ENCODE measurements around the gene RARB.
A peak's percentile ranks its signal among the peaks of the same experiment; 100 is the strongest.

The RARB gene

DNA sequence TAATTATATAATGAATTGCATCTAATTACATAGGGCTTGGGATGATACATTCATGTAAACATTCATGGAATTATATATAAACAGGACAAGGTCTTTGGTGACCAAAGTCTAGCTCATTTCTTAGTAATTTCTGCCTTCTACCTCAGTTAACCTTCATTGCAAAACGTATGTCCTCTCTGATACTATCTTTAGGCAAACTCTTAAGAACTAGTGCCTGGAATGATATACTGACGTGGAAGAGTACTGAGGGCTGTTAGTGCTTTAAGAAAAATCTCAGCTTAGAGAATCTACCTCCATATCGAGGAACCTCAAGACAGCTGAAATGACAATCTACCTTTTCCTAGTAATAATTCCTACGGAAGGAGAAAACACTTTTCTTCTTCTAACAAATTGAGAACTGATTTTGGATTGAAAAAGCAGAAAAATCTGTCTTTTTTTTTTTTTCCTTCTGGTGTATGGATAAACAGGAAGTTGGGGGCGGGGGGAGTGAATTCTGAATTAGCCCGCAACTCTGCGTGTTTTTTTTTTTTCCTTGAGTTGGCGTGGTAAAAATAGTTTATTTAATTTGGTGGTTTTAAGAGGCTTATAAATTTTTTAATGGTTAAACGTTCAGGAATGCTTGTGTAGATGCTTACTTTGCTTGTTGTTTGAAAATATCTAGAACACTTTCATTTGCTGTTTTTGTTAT is 43.2 kb downstream of the RARB start:
- DNase-seq: no peak

DNA sequence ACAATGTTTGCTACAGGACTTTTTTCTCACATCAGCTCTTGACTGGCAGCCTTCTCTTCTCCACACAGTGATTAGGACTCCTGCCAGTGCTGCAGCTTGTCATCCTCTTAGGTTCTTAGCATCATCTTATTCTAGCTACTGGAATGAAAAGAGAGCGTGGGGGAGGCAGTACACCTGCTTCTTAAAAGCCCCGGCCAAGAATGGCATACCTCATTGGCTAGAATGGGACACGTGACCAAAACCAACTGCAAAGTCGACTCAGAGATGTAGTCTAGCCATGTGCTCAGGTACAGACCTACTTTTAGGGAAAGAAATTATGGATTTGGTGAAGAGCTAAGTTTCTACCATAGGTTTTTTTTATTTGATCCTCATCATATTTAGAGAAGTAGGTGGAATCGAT is 44.1 kb downstream of the RARB start:
- no peak for DNase-seq

DNA sequence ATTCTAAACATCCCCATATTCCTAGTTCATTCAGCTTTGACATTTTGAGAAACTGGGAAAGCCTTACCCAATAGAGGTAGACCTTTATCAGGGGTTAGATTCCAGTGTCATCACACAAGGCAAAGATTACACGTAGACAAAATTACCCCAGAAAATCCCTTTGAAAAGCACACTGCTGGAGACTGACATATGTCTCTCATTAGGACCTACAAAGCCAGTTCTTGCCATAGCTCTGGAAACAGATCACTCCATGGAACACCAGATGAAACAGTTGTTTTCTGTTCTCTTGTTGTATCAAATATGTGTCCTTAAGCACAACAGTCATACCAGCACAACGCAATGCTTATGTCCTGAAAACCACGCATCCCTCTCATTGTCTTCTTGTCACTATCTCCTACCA is 44.7 kb downstream of the RARB start:
- no peak for DNase-seq

DNA sequence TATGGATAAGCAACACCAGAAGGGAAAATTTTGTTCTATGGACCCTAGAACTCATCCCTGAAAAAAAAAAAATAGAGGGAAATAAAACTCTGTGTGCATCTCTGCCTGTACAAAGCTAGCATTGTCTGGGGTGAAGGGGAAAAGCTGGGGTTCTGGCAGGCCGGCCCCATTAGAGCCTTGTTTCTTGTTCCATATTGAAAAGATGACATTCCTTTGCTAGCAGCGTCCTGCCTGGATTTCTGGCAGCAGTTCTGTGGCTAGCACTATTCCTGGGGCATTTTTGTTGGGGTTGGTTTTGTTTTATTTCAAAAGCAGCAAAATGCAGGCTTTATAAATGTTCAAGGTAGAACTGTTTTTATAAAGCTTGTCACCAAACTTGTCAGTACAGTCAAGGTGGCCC is 45.2 kb downstream of the RARB start:
- DNase-seq: peak in 20 of 56 donors; percentile 8 to 49 (median 24)

DNA sequence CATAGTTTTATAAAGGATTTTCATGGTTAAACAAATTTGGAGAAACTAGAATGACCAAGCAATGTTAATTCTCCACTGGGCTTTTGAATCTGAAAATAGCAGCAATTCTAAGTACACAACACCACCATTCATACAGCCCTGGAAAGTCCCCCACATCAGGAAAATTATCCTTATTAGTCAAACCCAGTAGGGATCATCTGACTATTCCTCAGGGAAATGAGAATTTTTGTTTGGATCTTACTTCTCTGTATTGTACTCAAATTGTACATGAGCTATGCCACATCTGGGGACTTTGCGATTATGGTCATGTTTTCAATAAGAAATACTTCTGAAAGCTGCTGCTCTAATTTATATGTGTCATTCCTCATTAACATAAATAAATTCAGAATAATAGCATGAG is 46.0 kb downstream of the RARB start:
- no peak for DNase-seq

DNA sequence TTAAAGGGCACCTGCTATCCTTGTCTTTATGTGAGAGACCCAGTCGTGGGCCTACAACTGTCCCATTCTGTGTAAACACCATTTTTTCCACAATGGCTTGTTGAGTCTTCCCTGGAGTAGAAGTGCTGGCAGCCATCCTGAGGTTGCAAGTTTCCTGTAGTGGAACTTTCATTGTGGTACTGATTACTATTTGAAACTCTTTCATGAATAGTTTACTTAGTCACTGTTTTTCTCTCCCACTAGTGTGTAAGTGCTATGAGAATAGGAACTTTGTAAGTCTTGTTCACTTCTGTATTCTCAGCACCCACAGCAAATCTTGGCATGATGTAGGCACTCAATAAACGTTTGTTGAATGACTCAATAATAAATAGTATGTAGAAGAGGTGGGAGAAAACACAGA is 48.6 kb downstream of the RARB start:
- DNase-seq: no peak

DNA sequence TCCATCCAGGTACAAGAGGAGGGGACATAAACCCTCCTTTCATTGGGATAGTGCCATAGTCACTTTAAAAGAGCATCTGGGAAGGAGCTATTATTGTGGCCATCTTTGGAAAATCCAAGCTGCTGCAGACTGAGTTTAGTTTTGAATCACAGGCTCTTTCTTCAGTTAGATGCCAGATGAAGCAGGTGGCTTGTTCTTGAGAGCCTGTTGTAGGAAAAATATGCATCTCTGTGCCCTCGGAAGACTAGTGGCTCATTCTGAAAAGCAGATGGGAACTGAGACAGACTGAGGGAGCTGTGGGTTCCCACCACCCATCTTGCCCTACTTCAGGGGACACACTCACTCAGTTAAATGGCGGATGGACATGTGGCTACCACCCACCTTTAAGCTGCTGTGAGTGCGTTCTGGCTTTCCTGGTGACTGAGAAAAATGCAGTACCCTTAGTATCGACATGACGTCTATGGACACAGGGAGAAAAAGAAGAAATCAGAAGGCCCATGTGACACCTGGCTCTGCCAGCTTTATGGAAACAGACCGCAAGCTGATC is 50.2 kb downstream of the RARB start:
- DNase-seq: peak in 6 of 56 donors; percentile 13 to 43 (median 19)

DNA sequence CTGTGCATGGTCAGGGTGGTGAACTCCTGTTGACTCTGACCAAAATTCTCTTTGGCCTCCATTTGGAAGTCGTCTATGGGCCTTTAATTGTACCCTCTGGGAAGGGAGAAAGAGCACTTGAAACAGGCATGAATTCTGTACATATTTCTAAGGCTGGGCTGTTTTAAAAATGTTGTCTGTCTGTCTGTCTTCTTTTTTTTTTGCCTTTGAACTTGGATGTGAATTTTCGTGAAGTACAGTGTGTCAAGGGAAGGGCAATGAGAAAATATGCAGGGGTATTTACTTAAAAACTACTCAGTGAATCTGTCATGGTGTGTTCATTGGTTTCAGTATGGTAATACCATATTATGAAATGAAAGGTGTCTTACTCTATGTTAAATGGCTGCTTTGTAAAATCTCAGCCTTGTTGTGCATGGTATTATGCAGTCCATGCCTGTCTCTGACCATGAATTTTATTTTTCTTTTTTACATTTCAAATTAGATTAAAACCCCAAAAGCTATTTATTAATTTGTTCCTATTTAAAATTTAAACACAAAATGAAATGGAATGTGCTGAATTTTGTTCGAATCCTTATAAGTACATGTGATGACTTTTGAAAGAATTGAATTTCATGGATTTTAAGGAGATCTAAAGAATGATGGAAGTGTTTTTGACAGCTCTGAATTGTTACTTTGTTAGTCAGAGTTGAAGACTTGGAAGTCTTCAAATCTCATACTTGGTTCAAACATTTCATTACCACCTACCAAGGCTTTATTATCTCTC is 51.1 kb downstream of the RARB start:
- no peak for DNase-seq

DNA sequence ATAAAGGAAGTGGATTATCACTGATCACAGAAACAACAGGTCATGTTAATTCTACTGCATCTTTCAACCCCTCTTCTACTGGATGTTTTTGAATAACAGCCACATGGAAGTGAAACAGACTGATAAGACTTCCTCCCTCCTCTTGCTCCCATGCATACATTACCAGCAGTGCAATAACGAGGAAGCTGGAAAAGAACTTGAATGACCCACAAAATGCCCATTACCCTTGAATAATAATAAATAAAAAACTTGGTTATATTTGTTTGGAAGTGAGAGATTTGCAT is 51.6 kb downstream of the RARB start:
- no peak for DNase-seq

DNA sequence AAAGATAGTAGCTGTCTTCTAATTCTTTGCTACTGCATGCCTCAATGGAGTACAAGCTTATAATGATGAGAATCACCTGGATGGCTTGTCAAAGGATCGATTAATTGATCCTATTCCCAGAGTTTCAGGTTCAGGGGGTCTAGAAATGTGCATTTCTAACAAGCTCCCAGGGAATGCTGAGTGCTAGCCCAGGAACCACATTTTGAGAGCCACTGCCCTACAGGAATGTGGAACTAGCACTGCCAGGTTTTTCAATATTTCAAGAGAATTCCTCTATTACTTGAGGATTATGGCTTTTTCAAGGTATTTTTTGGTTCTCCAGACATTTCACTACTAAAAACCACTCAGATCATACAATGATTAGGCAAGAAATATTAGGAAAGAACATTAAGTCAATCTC is 52.7 kb downstream of the RARB start:
- DNase-seq: no peak

DNA sequence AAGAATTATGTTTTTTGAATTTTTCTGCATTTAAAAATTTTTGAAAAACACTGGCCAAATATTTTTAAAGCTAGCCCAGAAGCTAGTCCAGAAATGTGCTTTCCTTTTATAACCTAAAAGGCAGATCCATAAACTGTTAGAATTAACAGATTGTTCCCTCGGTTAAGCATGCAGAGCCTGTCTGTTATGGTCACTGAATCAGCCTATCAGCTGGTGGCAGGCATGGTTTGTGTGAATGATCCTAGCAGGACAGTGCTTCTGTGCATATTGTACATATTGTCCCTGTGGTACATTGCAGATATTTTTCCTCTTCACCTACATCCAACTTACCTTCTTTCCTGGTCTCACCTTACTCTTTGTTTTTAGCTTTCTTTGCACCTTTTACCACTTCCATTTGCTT is 53.3 kb downstream of the RARB start:
- no peak for DNase-seq

DNA sequence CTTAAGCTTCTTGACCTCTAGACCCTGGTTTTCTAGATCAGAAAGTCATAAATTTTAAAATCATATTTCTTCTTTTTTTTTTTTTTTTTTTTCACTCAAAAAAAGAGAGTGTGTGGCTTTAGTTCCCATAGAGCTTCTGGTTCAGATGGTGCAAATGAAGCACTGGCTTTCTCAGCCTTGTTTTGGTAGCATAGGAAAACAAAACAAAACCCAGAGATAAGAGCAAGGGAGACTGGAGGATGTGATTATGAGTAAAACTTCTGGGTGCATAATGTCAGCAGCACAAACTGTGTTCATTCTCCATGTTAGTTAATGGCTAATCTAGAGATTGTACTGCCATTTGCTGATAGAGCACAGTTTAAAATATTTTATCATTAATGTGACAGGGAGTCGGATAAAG is 55.4 kb downstream of the RARB start:
- no peak for DNase-seq

DNA sequence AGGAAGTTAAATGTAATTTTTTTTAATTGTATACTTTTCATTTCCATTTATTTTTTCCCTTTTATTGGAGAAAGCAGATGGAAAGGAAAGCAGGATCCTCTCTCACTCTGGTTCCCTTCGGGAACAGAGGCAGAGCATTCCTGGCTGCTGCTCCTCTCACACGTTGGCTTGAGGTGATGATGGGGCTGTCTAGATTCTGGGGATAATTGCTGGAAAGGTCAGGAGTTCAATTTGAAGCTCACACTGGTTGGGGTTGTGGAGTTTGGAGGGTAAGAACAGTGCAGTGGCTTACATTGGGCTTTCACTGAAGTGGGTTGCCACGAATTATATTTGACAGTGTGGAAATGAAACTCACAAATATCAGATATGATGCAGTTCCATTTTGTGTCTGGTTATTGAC is 57.6 kb downstream of the RARB start:
- no peak for DNase-seq

DNA sequence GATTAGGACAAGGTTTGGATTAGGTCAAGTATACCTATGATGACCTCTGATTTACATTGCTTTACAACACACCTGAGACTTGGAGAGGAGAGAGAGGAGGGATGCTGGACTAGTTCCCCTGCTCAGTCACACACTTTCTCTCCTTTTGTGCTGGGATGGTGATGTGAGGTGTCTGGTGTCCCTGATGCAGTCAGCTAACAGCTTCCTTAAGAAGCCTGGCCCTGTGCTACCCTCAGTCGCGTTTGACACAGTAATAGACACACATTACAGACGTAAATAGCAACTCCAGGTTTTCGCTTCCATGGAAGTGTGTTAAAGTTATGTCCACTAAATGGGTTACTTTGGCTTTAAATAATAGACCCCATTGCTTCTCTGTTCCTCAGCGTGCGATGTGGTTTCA is 58.9 kb downstream of the RARB start:
- DNase-seq: no peak

DNA sequence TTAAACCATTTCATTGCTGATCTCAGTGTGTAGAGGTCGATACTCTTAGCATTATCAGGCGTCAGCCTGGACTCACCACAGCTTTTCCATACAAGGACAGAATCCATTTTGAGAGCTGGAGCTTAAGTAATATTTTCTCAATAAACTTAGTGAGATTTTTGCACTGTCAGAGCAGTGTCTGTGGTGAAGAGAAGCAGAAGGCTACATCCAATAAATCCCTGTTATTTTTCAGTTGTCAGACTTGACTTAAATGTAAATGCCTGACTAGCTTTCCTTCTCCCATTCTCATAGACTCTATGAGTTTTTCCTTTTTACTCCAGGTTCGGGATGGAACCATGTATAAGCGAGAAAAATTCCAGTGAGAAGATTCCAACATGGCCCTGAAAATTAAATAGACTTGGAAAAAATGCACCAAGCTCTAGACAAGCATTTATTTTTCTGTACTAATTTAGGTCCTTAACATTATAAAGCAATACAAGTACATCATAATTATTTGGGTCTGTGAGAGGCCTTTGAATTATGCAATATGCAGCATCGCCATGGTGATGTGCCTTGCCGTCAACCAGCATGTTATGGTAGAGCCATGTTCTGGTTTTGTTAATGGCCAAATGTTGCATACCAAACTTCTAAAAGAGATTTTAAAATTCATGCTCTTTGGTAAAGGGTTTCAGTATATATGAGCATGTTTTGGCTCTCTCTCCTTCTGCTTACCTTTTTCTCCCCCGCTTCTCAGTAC is 62.0 kb downstream of the RARB start:
- no peak for DNase-seq

DNA sequence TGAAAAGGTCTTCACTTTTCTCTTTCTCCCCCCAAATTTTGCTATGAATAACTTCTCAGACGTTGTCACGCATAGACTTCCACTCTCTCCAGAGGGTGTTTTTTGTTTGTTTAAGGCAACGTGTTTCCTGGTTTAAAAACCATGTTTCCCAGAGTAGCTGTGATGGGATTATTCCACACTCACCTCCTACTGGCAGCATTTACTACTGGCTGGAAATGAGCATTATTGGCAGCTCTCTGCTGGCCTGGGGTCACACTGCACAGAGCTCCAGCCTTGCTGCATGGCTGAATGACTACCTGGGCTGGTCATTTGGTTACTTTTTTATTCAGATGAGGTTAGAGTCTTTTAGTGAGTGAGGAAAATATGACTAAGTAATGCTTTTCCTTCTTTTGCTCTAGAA is 65.2 kb downstream of the RARB start:
- DNase-seq: no peak

DNA sequence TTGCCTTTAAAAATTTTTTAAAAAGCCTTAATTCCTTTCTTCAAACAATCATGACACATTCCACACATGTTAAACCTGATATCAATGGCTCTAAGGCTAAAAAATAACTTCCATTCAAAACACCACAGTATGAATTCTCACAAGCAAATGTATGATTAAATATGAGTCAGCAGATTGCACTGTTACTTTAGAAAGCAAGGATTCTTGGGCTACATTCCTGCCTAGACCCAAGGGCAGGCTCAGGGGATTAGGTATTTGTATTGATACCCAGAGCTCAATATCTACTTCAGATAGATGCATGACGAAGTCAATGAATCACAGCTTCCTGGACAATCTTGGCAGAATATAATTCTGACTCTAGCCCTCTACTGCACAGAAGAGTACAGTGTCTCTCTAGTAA is 65.7 kb downstream of the RARB start:
- no peak for DNase-seq

DNA sequence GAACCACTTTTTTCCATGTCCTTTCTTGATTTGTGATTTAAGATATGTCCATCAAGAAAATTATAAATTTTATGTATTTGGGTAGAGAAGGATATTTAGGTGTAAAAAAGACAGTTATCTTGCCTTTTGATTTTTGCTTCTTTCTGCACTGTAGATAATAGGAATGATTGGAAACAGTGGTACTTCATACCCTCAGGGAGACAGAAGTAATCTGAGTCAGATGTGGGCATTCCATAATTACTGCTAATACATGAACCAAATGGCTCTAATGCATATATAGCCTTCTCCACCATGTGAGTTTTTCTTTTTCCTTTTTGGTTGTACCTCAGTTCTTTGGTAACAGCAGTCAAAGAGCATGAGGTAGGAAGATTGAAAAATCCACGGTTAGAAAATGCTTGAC is 67.2 kb downstream of the RARB start:
- DNase-seq: no peak

DNA sequence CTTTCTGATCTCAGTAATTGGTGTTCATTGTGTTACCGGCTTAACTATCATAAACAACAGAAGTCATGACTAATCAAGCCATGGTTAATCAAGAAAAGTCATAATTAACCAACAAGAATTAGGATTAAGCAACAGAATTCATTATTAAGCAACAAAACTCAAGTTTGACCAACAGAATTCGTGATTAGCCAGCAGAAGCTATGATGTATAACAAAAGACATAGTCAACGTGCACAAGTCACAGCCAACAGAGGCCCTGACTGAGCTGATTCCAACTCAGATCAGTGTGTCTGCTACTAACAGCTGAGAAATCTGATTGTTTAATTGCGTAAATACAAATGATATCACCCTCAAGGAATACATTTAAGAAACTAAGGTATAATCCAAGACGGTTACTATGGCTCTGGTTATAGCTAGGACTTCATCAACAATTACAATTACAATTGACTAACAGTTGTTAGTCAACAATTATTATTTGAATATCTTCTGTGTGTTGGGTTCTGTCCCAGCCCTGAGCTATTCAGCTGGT is 67.7 kb downstream of the RARB start:
- DNase-seq: no peak

DNA sequence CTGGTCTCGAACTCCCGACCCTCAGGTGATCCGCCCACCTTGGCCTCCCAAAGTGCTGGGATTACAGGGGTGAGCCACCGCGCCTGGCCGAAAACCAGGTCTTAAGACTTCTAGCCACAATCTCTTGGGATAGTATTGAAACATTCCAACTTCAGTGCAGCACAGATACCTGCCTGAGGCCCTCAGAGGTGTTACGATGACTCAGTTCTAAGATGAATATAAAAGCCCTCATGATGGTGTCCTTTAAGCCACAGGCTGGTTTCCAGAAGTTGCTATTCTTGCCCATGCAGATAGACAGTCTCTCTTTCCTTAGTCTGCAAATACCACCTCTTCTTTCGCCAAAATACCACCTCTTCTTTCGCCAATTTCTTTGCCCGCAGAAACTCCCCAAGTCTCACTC is 69.0 kb downstream of the RARB start:
- no peak for DNase-seq

DNA sequence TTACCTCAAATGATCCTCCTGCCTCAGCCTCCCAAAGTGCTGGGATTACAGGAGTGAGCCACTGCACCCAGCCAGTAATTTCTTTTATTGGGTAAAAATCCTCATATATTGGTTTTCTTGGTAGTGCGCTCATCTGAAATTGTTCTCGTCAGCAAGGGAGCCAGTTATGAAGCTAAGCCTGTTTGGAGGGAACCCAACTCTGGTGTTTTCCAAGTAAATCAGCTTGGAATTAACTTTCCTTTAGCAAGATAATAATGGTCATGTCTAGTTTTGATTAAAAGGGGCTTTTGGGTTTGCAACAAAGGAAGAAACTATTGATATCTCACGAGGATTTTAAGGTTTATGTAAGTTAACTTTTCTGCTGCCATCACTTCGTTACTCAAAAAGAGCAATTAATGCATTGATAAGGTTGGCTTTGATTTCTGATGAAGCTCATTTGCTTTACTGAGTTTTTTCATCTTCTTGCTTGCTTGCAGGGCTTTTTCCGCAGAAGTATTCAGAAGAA is 72.7 kb downstream of the RARB start:
- DNase-seq: no peak

DNA sequence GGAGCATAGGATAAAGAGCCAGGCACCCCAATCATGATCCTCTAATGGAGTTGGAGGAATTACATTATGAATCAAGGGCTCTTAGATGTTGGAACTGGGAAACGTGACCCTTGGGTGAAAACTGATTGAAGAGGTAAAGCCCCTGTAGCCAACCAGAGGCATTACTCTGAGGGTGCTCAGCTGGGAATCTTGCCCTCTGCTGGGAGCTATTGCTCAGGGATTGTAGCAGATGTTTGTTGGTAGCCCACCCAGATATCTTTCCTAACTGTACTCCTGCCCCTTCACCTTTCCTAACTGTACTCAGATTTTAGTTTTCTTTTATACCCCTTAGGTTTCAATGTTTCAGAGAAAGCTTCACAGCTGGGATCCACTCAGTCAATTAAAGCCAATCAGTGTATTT is 74.2 kb downstream of the RARB start:
- DNase-seq: no peak

Data from amygdala (tissue), 56 donors.